Neutrophil (primary cell): ENCODE measurements around the gene MGMT.
"Not testable (repeated sequence)": the region's sequence is repeated elsewhere in the genome, so short reads cannot be mapped to it uniquely, and the experiment has no call there.

Experiments
- H3K27ac ChIP-seq: fragments of 200-600 bp; sonication (generic); 2 replicates; pipeline ENCODE4 v1.5.1; 2016; ENCODE audit warnings: mild to moderate bottlenecking, moderate library complexity
- H3K27me3 ChIP-seq: fragments of 200-600 bp; sonication (generic); 2 replicates; pipeline ENCODE4 v1.6.0; 2016; ENCODE audit warnings: mild to moderate bottlenecking
- H3K36me3 ChIP-seq: fragments of 200-600 bp; sonication (generic); 2 replicates; pipeline ENCODE4 v1.5.1; 2017
- H3K4me1 ChIP-seq, 2 experiments: fragments of 200-600 bp in 1 of 2; sonication (generic) in 1 of 2; 1 replicate in 1 of 2; 2 replicates in 1 of 2; pipeline versions ENCODE4 v1.5.1 to v1.6.1; 2013 to 2016; ENCODE audit warnings: low read depth in 1 of 2, low read length in 1 of 2, mild to moderate bottlenecking in 1 of 2, moderate library complexity in 1 of 2; ENCODE audit not compliant: control insufficient read depth in 1 of 2, insufficient read depth in 1 of 2
- H3K4me3 ChIP-seq, 2 experiments: fragments of 200-600 bp in 1 of 2; sonication (generic) in 1 of 2; 1 replicate in 1 of 2; 2 replicates in 1 of 2; pipeline ENCODE4 v1.5.1; 2013 to 2016; ENCODE audit warnings: low read depth in 1 of 2, low read length in 1 of 2, mild to moderate bottlenecking in 1 of 2, moderate library complexity in 1 of 2
- H3K9me3 ChIP-seq: fragments of 200-600 bp; sonication (generic); 2 replicates; pipeline ENCODE4 v1.5.1; 2016
- CTCF ChIP-seq: fragments of 200-600 bp; sonication (generic); IDR thresholded peaks from 2 replicates; pipeline ENCODE4 v1.5.1; 2016; ENCODE audit warnings: antibody characterized with exemption

Gene MGMT

DNA sequence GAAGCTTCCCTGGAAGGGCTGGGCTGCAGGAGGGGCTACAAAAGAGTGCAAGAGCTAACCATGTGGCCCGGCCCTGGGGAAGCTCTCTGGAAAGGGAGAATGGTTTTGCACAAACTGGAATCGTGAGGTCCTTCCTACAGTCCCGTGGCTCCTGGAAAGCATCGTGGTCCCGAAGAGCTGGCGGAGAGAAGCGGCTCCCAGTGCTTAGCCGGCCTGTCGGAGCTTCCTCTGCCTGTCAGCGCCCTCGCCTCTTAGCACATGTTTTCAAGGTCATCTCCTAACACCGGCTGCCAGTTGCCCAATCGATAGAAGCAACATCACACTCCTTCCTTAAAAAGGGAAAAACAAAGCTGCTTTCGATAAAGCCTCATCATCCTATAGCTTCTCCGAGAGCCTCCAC, 42.1 kb upstream of the MGMT start:
- Histone ChIP-seq H3K27me3 (peaks cover 10% of the 10 kb centered on the region), H3K4me3 (no peak overlapping the region), H3K9me3 (no peaks in the 10 kb centered on the region), H3K4me1 (no peaks in the 10 kb centered on the region), H3K27ac (no peak overlapping the region), H3K36me3 (no peaks in the 10 kb centered on the region)
- TF ChIP-seq CTCF = no peak

DNA sequence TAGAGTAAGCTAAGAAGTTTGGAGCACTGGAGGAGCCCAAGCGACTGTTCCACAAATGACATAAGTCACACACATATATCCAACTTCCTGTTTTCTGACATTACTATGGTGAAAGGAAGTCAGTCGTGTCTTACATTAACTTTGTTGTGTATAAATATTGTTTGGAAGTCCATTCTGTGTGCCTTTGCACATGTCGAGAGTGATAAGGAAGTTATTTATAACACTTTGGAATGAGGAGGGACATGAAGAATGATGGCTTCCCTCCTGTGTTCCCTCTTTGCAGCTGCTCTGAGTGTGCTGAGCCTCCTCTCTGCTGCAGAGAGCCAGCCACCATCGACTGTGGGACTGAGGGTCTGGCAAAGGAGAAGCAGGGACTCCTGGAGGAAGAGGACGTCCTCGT, 40.4 kb upstream of the MGMT start:
- H3K4me3 ChIP-seq = no peak overlapping the region
- H3K27ac ChIP-seq = no peak overlapping the region
- peaks cover 10% of the 10 kb centered on the region for H3K27me3 ChIP-seq
- no peaks in the 10 kb centered on the region for H3K9me3 ChIP-seq
- H3K36me3 ChIP-seq = no peaks in the 10 kb centered on the region
- no peaks in the 10 kb centered on the region for H3K4me1 ChIP-seq
- TF ChIP-seq CTCF = no peak

DNA sequence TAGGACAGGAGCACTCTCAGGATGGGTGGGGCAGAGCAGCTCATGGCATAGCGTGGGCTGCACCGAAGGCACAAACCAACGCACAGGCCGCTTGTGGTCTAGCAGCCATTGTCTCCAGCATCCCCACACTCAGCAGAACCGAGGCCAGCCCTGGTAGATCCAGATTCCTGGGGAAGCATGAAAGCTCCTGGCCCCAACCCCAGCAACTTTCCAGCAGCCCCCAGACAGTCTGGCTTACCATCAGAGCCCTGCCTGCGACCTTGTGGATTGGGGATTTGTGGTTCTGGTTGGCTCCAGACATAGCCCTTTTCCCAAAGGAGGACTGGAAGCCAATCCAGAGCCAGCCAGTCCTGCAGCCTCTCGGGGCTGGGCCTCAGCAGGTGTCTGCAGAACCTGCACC, 33.8 kb upstream of the MGMT start:
- no peak overlapping the region for H3K4me3 ChIP-seq
- H3K27ac ChIP-seq = no peak overlapping the region
- TF ChIP-seq CTCF = no peak
- no peaks in the 10 kb centered on the region for H3K4me1 ChIP-seq
- H3K9me3 ChIP-seq = no peaks in the 10 kb centered on the region
- H3K36me3 ChIP-seq = no peaks in the 10 kb centered on the region
- H3K27me3 ChIP-seq = peaks cover 3% of the 10 kb centered on the region

DNA sequence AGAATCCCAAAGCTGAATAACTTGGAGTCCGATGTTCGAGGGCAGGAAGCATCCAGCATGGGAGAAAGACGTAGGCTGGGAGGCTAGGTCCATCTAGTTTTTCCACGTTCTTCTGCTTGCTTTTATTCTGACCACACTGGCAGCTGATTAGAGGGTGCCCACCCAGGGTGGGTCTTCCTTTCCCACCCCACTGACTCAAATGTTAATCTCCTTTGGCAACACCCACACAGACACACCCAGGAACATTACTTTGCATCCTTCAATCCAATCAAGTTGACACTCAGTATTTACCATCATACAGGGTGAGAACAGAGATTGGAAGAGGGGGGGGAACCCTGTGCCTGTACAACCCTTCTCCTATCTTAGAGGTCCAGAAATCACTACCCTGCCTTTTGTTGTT, 31.3 kb upstream of the MGMT start:
- H3K4me3 ChIP-seq = not testable (repeated sequence)

DNA sequence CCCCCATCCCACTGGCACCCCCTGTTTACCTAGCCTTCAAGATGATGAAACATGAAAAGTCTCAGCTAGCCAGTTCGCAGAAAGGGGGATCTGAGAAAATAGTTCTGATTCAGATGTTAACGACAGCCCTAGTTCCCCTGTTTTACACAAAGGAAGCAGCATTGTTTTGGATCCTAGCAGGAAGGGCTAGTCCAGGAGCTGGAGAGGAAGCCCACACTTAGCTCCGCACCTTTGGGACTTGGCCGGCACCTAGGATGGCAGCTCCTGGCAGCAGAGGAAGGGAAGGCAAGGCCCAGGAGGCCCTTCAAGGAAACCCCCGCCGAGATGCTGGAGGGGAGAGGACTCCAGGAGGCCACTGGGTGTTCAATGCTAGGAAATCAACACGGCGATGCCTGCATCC, 29.0 kb upstream of the MGMT start:
- Histone ChIP-seq H3K9me3 (no peaks in the 10 kb centered on the region), H3K4me3 (no peak overlapping the region)
- no peak for TF ChIP-seq CTCF

More for the DNA sequence above, 31.3 kb upstream of the MGMT start:
- not testable (repeated sequence) for H3K27ac ChIP-seq, H3K4me1 ChIP-seq, H3K27me3 ChIP-seq, H3K9me3 ChIP-seq, H3K36me3 ChIP-seq

DNA sequence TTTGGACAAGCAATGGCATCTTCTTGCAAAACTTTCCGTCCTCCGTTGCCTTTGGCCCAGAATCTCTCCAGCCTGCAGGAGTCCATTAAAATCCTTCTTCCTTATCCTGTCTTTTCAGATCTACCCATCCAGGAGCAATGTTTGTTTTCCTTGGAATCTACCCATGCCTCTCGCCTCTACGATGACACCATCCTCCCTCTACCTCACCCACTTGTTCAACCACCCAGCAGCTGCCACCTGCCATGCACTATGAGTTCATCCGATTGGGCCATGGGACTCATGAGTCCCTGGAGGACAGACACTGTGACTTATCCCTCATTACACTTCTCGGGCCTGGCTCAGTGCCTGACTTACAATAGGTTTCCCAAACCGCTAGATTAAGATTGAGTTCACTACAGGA, 26.8 kb upstream of the MGMT start:
- Histone ChIP-seq H3K27ac (no peak overlapping the region), H3K36me3 (no peaks in the 10 kb centered on the region), H3K4me1 (no peaks in the 10 kb centered on the region), H3K27me3 (no peaks in the 10 kb centered on the region), H3K9me3 (no peaks in the 10 kb centered on the region), H3K4me3 (no peak overlapping the region)
- TF ChIP-seq CTCF = no peak

More for the DNA sequence above, 29.0 kb upstream of the MGMT start:
- Histone ChIP-seq H3K36me3 (no peaks in the 10 kb centered on the region), H3K4me1 (no peaks in the 10 kb centered on the region), H3K27me3 (no peaks in the 10 kb centered on the region), H3K27ac (no peak overlapping the region)
